OCI-LY7 (cell line): ENCODE results near the gene NAT9. TPM values are rescaled to one million over a fixed set of nuclear protein-coding genes. Genes with fewer than 3 reads are reported as not detected.

Source experiments
- BruUV-seq: library from RNA; stranded (reverse); fragments of 400-500 nt; replicated peaks from 2 replicates; lab custom pipeline; 2021; lab: Mats Ljungman, UMichigan
- CTCF ChIA-PET: fragments of 300-600 bp; sonication (Branson Sonifier 250); formaldehyde crosslinking; loops from one replicate; lab custom pipeline; 2022; ENCODE audit warnings: antibody characterized with exemption; ENCODE audit not compliant: unreplicated experiment; lab: Charles Lee
- POLR2A ChIA-PET: fragments of 300-600 bp; sonication (Branson Sonifier 250); formaldehyde crosslinking; loops from one replicate; lab custom pipeline; 2022; ENCODE audit warnings: antibody characterized with exemption; lab: Charles Lee
- DNase-seq: peaks from one replicate; pipeline ENCODE4 v3.0.0-alpha.2; 2015; ENCODE audit warnings: low spot score
- H2AFZ ChIP-seq: fragments of 200-600 bp; sonication (generic), shearing (Covaris generic); 2 replicates; pipeline ENCODE4 v1.6.1; 2014; ENCODE audit warnings: mild to moderate bottlenecking, antibody characterized with exemption, low read length, moderate library complexity
- H3K27ac ChIP-seq: fragments of 200-600 bp; sonication (generic); 2 replicates; pipeline ENCODE4 v1.5.1; 2014; ENCODE audit warnings: mixed run types, low read depth, mild to moderate bottlenecking, moderate library complexity, low read length, inconsistent platforms; ENCODE audit not compliant: poor library complexity, severe bottlenecking
- H3K36me3 ChIP-seq: fragments of 200-600 bp; sonication (generic); 2 replicates; pipeline ENCODE4 v1.6.1; 2014; ENCODE audit warnings: mild to moderate bottlenecking, antibody characterized with exemption, low read length, moderate library complexity, mixed read lengths; ENCODE audit not compliant: insufficient read depth
- H3K4me1 ChIP-seq: fragments of 200-600 bp; sonication (generic); 2 replicates; pipeline ENCODE4 v1.5.1; 2014; ENCODE audit warnings: mild to moderate bottlenecking, low read length; ENCODE audit not compliant: insufficient read depth, poor library complexity, severe bottlenecking
- H3K4me2 ChIP-seq: fragments of 200-600 bp; sonication (generic); 2 replicates; pipeline ENCODE4 v1.6.1; 2014; ENCODE audit warnings: mild to moderate bottlenecking, low read length
- H3K4me3 ChIP-seq: fragments of 200-600 bp; sonication (generic); 2 replicates; pipeline ENCODE4 v1.5.1; 2014; ENCODE audit warnings: mild to moderate bottlenecking, low read depth, low read length; ENCODE audit not compliant: poor library complexity, severe bottlenecking
- H3K79me2 ChIP-seq: fragments of 200-600 bp; sonication (generic); 2 replicates; pipeline ENCODE4 v1.6.1; 2016; ENCODE audit warnings: low read depth, mild to moderate bottlenecking, low read length, moderate library complexity, mixed read lengths; ENCODE audit not compliant: insufficient read depth
- H3K9me2 ChIP-seq: fragments of 200-600 bp; sonication (generic); 2 replicates; pipeline ENCODE4 v1.6.1; 2016; ENCODE audit warnings: mild to moderate bottlenecking, low read length, mixed read lengths; ENCODE audit not compliant: insufficient read depth
- H3K9me3 ChIP-seq: fragments of 200-600 bp; sonication (generic); 2 replicates; pipeline ENCODE4 v1.6.1; 2014; ENCODE audit warnings: mild to moderate bottlenecking, mixed run types, low read length, mixed read lengths
- H4K20me1 ChIP-seq: fragments of 200-600 bp; sonication (generic); 2 replicates; pipeline ENCODE4 v1.6.1; 2014; ENCODE audit warnings: mild to moderate bottlenecking, antibody characterized with exemption, low read length, moderate library complexity, mixed read lengths; ENCODE audit not compliant: insufficient read depth
- EZH2phosphoT487 ChIP-seq: fragments of 200-600 bp; sonication (generic); IDR thresholded peaks from 2 replicates; pipeline ENCODE4 v1.6.1; 2018; ENCODE audit warnings: low read depth, borderline replicate concordance, mild to moderate bottlenecking, mixed run types, antibody characterized with exemption, low read length, moderate library complexity, mixed read lengths
- intact Hi-C: fragments of 100-400 bp; cut with micrococcal nuclease; formaldehyde crosslinking; loops from one replicate; pipeline ENCODE4 v1.10.0; 2022; ENCODE audit not compliant: unreplicated experiment
- total RNA-seq, 2 experiments: library from RNA; depleted of rRNA in 1 of 2; stranded (reverse); fragments of >200 nt in 1 of 2; shearing (Covaris generic) in 1 of 2; gene quantifications; 2 replicates each; pipeline ENCODE4 v1.2.3, GENCODE V29; 2014 to 2022
- TF ChIP-seq, protein P1 (sequence below): fragments of 200-600 bp; sonication (generic); conservative IDR thresholded peaks from 2 replicates; pipeline ENCODE4 v1.5.1; 2014; ENCODE audit warnings: mild to moderate bottlenecking, antibody characterized with exemption, low read length, moderate library complexity, mixed read lengths

Gene NAT9
- total RNA-seq, 2 experiments from 2014 or later: 77.2 to 87.9 TPM

DNA sequence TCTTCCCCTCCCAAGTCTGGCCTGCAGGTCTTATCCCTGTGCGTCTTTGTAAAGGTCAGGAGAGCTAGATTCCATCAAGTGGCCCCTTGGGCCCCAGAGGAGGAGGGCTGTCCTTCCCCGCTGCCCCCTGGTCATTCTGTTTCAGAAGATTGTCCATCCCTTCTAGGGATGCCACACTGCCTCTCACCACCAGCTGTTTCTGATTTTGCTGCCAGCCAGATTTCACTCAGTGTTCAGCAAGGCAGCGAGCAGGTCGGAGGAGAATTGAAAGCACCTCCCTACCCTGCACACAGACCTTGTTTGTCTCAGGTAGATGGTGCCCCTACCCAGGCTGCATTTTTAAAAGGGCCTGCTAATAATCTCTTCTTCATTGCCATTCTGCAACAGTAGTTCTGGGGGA, 21.7 kb upstream of the NAT9 start:
- Histone ChIP-seq H3K36me3 (peaks cover 9% of the 10 kb centered on the region; the same call in 1 of the 2 replicates), H3K9me2 (no peaks in the 10 kb centered on the region), H3K4me2 (no peak overlapping the region), H3K79me2 (no peaks in the 10 kb centered on the region), H4K20me1 (no peaks in the 10 kb centered on the region), H3K9me3 (no peaks in the 10 kb centered on the region), H3K4me1 (no peaks in the 10 kb centered on the region), H2AFZ (no peak overlapping the region), H3K27ac (no peak overlapping the region), H3K4me3 (no peak overlapping the region)
- TF ChIP-seq EZH2phosphoT487: no peak
- TF ChIP-seq, protein P1, sequence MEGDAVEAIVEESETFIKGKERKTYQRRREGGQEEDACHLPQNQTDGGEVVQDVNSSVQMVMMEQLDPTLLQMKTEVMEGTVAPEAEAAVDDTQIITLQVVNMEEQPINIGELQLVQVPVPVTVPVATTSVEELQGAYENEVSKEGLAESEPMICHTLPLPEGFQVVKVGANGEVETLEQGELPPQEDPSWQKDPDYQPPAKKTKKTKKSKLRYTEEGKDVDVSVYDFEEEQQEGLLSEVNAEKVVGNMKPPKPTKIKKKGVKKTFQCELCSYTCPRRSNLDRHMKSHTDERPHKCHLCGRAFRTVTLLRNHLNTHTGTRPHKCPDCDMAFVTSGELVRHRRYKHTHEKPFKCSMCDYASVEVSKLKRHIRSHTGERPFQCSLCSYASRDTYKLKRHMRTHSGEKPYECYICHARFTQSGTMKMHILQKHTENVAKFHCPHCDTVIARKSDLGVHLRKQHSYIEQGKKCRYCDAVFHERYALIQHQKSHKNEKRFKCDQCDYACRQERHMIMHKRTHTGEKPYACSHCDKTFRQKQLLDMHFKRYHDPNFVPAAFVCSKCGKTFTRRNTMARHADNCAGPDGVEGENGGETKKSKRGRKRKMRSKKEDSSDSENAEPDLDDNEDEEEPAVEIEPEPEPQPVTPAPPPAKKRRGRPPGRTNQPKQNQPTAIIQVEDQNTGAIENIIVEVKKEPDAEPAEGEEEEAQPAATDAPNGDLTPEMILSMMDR: no peak
- intact Hi-C loops: no loop called here
- DNase-seq: no peak
- POLR2A ChIA-PET: interaction anchor here (0.6 kb wide), 1 partner anchor 880 kb away, joined by 4 read pairs; no protein-coding TSS in a partner anchor
- no TSS peak for BruUV-seq
- CTCF ChIA-PET: interaction anchor here (0.6 kb wide), 1 partner anchor 53 kb away, joined by 3 read pairs; no protein-coding TSS in a partner anchor

DNA sequence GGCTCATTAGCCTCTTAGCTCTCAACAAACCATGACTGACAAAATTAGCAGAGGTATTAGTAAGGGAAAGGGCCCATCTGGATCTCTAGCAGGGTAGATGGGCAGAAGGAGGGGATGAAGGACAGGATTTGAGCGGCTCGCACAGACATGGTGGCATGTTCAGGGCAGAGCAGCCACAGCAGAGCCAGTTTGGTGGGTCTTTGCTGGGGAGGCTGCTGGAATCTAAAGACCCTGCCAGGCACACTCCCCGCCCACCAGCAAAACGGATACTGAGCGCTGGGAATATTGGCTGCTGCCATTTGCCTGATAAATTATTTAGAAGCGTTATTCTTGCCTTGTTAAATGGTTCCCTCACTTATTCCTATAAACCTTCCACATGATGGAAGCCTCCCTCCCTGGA, 20.7 kb upstream of the NAT9 start:
- Histone ChIP-seq H3K27ac (no peak overlapping the region), H3K9me2 (no peaks in the 10 kb centered on the region), H3K9me3 (no peaks in the 10 kb centered on the region), H3K4me3 (no peak overlapping the region), H3K79me2 (no peaks in the 10 kb centered on the region), H3K36me3 (peaks cover 9% of the 10 kb centered on the region; the same call in 1 of the 2 replicates), H4K20me1 (no peaks in the 10 kb centered on the region), H2AFZ (no peak overlapping the region), H3K4me1 (no peaks in the 10 kb centered on the region), H3K4me2 (no peak overlapping the region)
- ChIA-PET POLR2A (no interaction called here), CTCF (interaction anchor here (0.6 kb wide), 1 partner anchor 76 kb away, joined by 3 read pairs; no protein-coding TSS in a partner anchor)
- intact Hi-C loops: no loop called here
- no peak for TF ChIP-seq EZH2phosphoT487
- TF ChIP-seq, protein P1: no peak
- no peak for DNase-seq
- BruUV-seq: no TSS peak

DNA sequence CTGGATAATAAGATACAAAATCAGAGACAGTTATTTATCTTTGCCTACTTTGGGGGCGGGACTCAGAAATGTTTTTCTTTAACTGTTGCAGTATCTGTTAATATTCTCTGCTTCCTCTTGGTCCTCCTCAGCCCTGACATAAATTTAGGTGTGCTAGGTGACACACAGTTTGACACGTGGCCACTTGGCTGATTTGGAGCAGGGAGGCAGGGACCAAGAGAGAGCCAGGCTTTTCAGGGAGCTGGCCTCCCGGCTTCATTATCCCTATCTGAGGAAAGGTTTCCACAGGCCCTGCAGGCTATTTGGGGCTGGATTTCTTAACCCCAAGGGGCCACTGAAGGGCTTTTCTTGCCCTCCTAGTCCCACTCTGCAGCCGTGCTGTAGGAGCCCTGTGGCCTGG, 20.1 kb upstream of the NAT9 start:
- peaks cover 9% of the 10 kb centered on the region; the same call in 1 of the 2 replicates for H3K36me3 ChIP-seq

More for the DNA sequence above, 20.1 kb upstream of the NAT9 start:
- Histone ChIP-seq H4K20me1 (no peaks in the 10 kb centered on the region), H2AFZ (no peak overlapping the region), H3K4me1 (peaks cover 2% of the 10 kb centered on the region), H3K4me3 (no peak overlapping the region), H3K79me2 (no peaks in the 10 kb centered on the region), H3K27ac (no peak overlapping the region), H3K9me2 (no peaks in the 10 kb centered on the region), H3K9me3 (no peaks in the 10 kb centered on the region), H3K4me2 (no peak overlapping the region)
- no peak for DNase-seq
- TF ChIP-seq EZH2phosphoT487: no peak
- TF ChIP-seq, protein P1: no peak
- intact Hi-C loops: no loop called here
- ChIA-PET CTCF (no interaction called here), POLR2A (interaction anchor here (0.6 kb wide), 1 partner anchor 56 kb away, joined by 4 read pairs; no protein-coding TSS in a partner anchor)
- BruUV-seq: no TSS peak
